GM12892 (cell line): Measurements from ENCODE around the gene SYT13.

Source experiments
- POLR2A ChIP-seq: IDR thresholded peaks from 2 replicates; pipeline ENCODE4 v1.6.1; 2011; ENCODE audit warnings: low read depth, low read length, control low read depth
- POLR2AphosphoS5 ChIP-seq: IDR thresholded peaks from 2 replicates; pipeline ENCODE4 v1.6.1; 2011; ENCODE audit warnings: low read depth, low read length, control low read depth

DNA sequence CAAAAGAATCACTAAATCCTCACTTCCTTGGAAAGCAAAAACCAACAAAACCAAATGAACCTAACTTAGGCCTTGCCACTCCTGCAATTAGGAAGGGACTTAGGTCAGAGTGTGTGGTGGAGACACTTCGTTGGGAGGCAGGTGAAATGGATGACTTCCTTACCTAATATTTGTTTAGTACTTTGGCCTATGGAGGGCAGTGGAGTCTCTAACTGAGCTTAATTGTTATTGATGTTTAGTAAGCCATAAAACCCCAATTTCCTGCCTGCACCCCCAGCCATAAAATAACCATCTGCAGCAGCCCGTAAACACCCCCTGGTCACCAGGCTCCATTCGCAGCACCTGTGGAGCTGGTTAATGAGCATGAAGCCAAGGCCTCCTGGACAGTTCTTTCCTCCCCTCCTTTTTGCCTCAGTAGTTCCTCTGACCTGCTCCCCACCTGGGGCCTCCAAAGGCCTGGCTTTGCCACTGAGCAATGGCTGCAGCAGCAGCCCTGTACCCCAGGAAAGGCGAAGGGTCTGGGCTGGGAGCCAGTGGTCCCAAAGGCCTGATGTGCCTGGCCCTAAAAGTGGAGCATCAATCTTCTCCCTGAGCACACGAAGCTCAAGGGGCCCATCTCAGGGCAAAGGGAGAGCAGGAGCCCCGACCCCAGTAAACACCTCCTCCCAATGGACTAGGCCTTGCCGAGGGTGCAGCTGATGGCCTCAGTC, 15.6 kb upstream of the SYT13 start:
- no peak for TF ChIP-seq POLR2A
- no peak for TF ChIP-seq POLR2AphosphoS5
